Aorta (tissue), 5 donors: ENCODE data around the gene B4GALT1. TPM values are rescaled to one million over a fixed set of nuclear protein-coding genes. Genes with fewer than 3 reads are reported as not detected.

Source experiments
- ATAC-seq: fragments of 200-7000 bp; cut with Tn5 transposase; one replicate; pipeline ENCODE4 v1.9.1; 2022; ENCODE audit warnings: moderate library complexity; ENCODE audit not compliant: low FRiP score
- DNase-seq, 2 donors: peaks; one replicate each; pipeline ENCODE4 v3.0.0-alpha.2; 2020
- H3K27ac ChIP-seq, 2 donors: one replicate each; pipeline ENCODE4 v1.5.1; 2013; ENCODE audit warnings: low read length in 2 of 2, mild to moderate bottlenecking in 2 of 2, moderate library complexity in 2 of 2, control low read depth in 1 of 2, inconsistent platforms in 1 of 2, low read depth in 1 of 2
- H3K27me3 ChIP-seq, 2 donors: one replicate each; pipeline ENCODE4 v1.6.1; 2013; ENCODE audit warnings: control low read depth in 1 of 2, low read length in 1 of 2, mild to moderate bottlenecking in 1 of 2, moderate library complexity in 1 of 2; ENCODE audit not compliant: insufficient read depth in 2 of 2, control insufficient read depth in 1 of 2
- H3K36me3 ChIP-seq, 2 donors: one replicate each; pipeline ENCODE4 v1.6.1; 2013; ENCODE audit warnings: control low read depth in 1 of 2, low read length in 1 of 2, mild to moderate bottlenecking in 1 of 2; ENCODE audit not compliant: insufficient read depth in 2 of 2, control insufficient read depth in 1 of 2
- H3K4me1 ChIP-seq, 2 donors: one replicate each; pipeline ENCODE4 v1.6.1; 2013; ENCODE audit warnings: low read length in 2 of 2, control low read depth in 1 of 2, mild to moderate bottlenecking in 1 of 2, moderate library complexity in 1 of 2; ENCODE audit not compliant: insufficient read depth in 2 of 2, control insufficient read depth in 1 of 2
- H3K4me3 ChIP-seq, 2 donors: one replicate each; pipeline ENCODE4 v1.5.1; 2013; ENCODE audit warnings: low read length in 2 of 2, control low read depth in 1 of 2, mild to moderate bottlenecking in 1 of 2
- H3K9me3 ChIP-seq: one replicate; pipeline ENCODE4 v1.6.1; 2013; ENCODE audit warnings: mild to moderate bottlenecking, low read length; ENCODE audit not compliant: control insufficient read depth
- WGBS, 2 donors: extraction: QIAGEN DNeasy Blood & Tissue Kit; methylation state at CpG; one replicate each; pipeline ENCODE4 v1.1.7; 2013; 5-methylcytosine and 5-hydroxymethylcytosine counted together
- intact Hi-C, 2 donors: fragments of 100-400 bp; cut with DNase I; formaldehyde crosslinking; loops; one replicate each; pipeline versions ENCODE4 v1.14.2 to v1.15.0; 2022
- long read RNA-seq, 2 donors: library from polyadenylated mRNA; unstranded; transcript quantifications; one replicate each; pipeline ENCODE4 v2.0.0, GENCODE V29; 2020 to 2021
- polyA plus RNA-seq, 2 donors: library from polyadenylated mRNA; stranded (reverse); fragments of 200-250 nt; gene quantifications; one replicate each; pipeline ENCODE4 v1.2.3, GENCODE V29; 2013
- total RNA-seq, 2 donors: library from RNA; stranded (reverse); fragmentation: NEBNext Ultra II Directional; extraction: Animal tissue kit (Norgen Biotek cat#: 25700); gene quantifications; one replicate each; pipeline ENCODE4 v1.2.1, GENCODE V29; 2021
- donor health status: healthy with polysubstance abuse.
- donor health status: Bipolar disorder and iron deficiency.
- donor health status: DM: no; HTN: no; CAD: no.
- donor health status: DM: no; HTN: no; CAD: no.
- donor health status: DM: yes; HTN: yes; CAD: no.

The B4GALT1 gene
- total RNA-seq = 10 to 100 TPM; 74.5 to 95.6 TPM
- polyA plus RNA-seq = 10 to 100 TPM; 15.2 to 36.0 TPM
- long read RNA-seq, donor 1, full-length matches to known transcripts = 4 of 138 reads
- long read RNA-seq, donor 1, partial matches to known transcripts = 16 of 138 reads
- long read RNA-seq, donor 1, other reads (novel, unspliced or antisense) = 118 of 138 reads
- long read RNA-seq, donor 2, full-length matches to known transcripts = 7 of 27 reads
- long read RNA-seq, donor 2, partial matches to known transcripts = 1 of 27 reads
- long read RNA-seq, donor 2, other reads (novel, unspliced or antisense) = 19 of 27 reads

- peak; percentile 88 for ATAC-seq
- 1% methylated on average over 79 to 101 of the region's 101 CpGs for WGBS, 2 donors
- Histone ChIP-seq H3K4me3 (peak within 1 kb of the TSS; percentile 92), H3K27ac (peak within 1 kb of the TSS; percentile 32 to 95), H3K27me3 (no peaks in the 10 kb centered on the region), H3K9me3 (no peaks in the 10 kb centered on the region), H3K4me1 (peaks cover 0 to 18% of the 10 kb centered on the region in 2 donors), H3K36me3 (no peaks in the 10 kb centered on the region)
- intact Hi-C loops = loop anchor here in 1 of 2 donors (1.0 kb wide), 1 partner anchor 31 kb away; no protein-coding TSS in a partner anchor
- peak; percentile 97 to 99 for DNase-seq
Measured at GRCh38 chr9:33167084-33167971, at the start of gene B4GALT1. Gene B4GALT1, minus strand, starts transcription at chr9:33167336. Its CDS starts 167 bp downstream, at chr9:33167169.

GRCh38 chr9:33211695-33212393, 44.7 kb upstream of the B4GALT1 start:
- intact Hi-C loops = no loop called here
- no peak overlapping the region for H3K4me3 ChIP-seq
- ATAC-seq (no peak), DNase-seq (no peak)
- no peaks in the 10 kb centered on the region for H3K9me3 ChIP-seq
- no peaks in the 10 kb centered on the region for H3K4me1 ChIP-seq
- H3K27me3 ChIP-seq = no peaks in the 10 kb centered on the region
- no peak overlapping the region for H3K27ac ChIP-seq
- no peaks in the 10 kb centered on the region for H3K36me3 ChIP-seq
- WGBS, 2 donors = 20 to 26% methylated on average over 3 of the region's 3 CpGs

GRCh38 chr9:33210006-33210715, 43.0 kb upstream of the B4GALT1 start:
- Histone ChIP-seq H3K36me3 (no peaks in the 10 kb centered on the region), H3K27me3 (no peaks in the 10 kb centered on the region), H3K9me3 (no peaks in the 10 kb centered on the region), H3K4me3 (no peak overlapping the region), H3K4me1 (no peaks in the 10 kb centered on the region), H3K27ac (no peak overlapping the region)
- intact Hi-C loops = no loop called here
- no peak for DNase-seq
- ATAC-seq = no peak
- WGBS, 2 donors = 93 to 95% methylated on average over 4 of the region's 4 CpGs

- intact Hi-C loops = no loop called here
- H3K36me3 ChIP-seq = no peaks in the 10 kb centered on the region
- 97 to 100% methylated on average over 1 of the region's 1 CpG for WGBS, 2 donors
- no peaks in the 10 kb centered on the region for H3K27me3 ChIP-seq
- no peak for DNase-seq
- H3K4me3 ChIP-seq = no peak overlapping the region
- no peaks in the 10 kb centered on the region for H3K9me3 ChIP-seq
- H3K27ac ChIP-seq = no peak overlapping the region
- no peak for ATAC-seq
- no peaks in the 10 kb centered on the region for H3K4me1 ChIP-seq
Measured at GRCh38 chr9:33209394-33209793, 42.3 kb upstream of the B4GALT1 start.

GRCh38 chr9:33202552-33203201, 35.5 kb upstream of the B4GALT1 start:
- Histone ChIP-seq H3K9me3 (no peaks in the 10 kb centered on the region), H3K27ac (no peak overlapping the region), H3K4me1 (no peaks in the 10 kb centered on the region), H3K36me3 (no peaks in the 10 kb centered on the region), H3K4me3 (no peak overlapping the region), H3K27me3 (no peaks in the 10 kb centered on the region)
- intact Hi-C loops = no loop called here
- ATAC-seq (peak; percentile 33), DNase-seq (peak in 1 of 2 donors; percentile 72)
- WGBS, 2 donors = 80 to 82% methylated on average over 10 to 11 of the region's 11 CpGs

- no peak overlapping the region for H3K4me3 ChIP-seq
- H3K9me3 ChIP-seq = no peaks in the 10 kb centered on the region
- intact Hi-C loops = no loop called here
- H3K27me3 ChIP-seq = no peaks in the 10 kb centered on the region
- no peak for DNase-seq
- no peak for ATAC-seq
- peaks cover 0 to 3% of the 10 kb centered on the region in 2 donors for H3K4me1 ChIP-seq
- H3K36me3 ChIP-seq = no peaks in the 10 kb centered on the region
- WGBS, 2 donors = 96 to 100% methylated on average over 1 of the region's 1 CpG
- H3K27ac ChIP-seq = no peak overlapping the region
Measured at GRCh38 chr9:33202018-33202417, 34.9 kb upstream of the B4GALT1 start.

- intact Hi-C loops = loop anchor here in 1 of 2 donors (1.0 kb wide), 1 partner anchor 31 kb away; the partner anchor contains the start of gene B4GALT1
- Histone ChIP-seq H3K9me3 (no peaks in the 10 kb centered on the region), H3K4me3 (peak overlapping the region in 1 of 2 donors; percentile 44), H3K36me3 (no peaks in the 10 kb centered on the region), H3K27ac (peak overlapping the region; percentile 52 to 79), H3K27me3 (no peaks in the 10 kb centered on the region), H3K4me1 (peaks cover 0 to 3% of the 10 kb centered on the region in 2 donors)
- WGBS, 2 donors = 3 to 6% methylated on average over 6 of the region's 6 CpGs
- ATAC-seq = peak; percentile 89
- DNase-seq = peak; percentile 79 to 84
Measured at GRCh38 chr9:33198165-33198564, 31.0 kb upstream of the B4GALT1 start.
